Dermis blood vessel endothelial cell (primary cell): ENCODE measurements around the gene CHEK1. TPM values are rescaled to one million over a fixed set of nuclear protein-coding genes. Genes with fewer than 3 reads are reported as not detected.
"Not testable (repeated sequence)": the region's sequence is repeated elsewhere in the genome, so short reads cannot be mapped to it uniquely, and the experiment has no call there.

Experiments
- DNase-seq: peaks from one replicate; pipeline ENCODE4 v3.0.0; 2010
- total RNA-seq: library from RNA; depleted of rRNA; stranded (reverse); fragments of >200 nt; gene quantifications from 2 replicates; pipeline ENCODE4 v1.2.3, GENCODE V29; 2014

Gene CHEK1
- total RNA-seq = 20.1 and 45.7 TPM in 2 replicates

DNA sequence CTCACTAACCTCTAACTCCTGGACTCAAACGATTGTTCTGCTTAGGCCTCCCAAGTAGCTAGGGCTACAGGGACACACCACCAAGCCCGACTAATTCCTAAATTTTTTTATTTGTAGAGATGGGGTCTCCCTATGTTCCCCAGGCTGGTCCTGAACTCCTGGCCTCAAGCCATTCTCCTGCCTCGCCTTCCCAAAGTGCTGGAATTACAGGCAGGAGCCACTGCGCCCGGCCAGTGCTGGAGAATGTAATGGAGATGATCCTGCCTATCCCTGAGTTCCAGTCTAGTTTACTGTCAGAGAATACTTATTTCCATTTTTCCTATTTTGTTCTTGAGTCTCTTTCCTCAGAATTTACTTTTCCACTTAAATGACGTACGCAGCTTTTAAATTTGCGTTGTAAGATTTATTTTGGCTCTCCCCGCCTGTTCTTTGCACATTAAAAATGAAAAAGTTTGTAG, at the start of gene CHEK1:
TSS of gene CHEK1 (plus strand) at position 408 of the 458 bp plus-strand sequence. CDS start 1,606 bp downstream, outside the sequence.
- DNase-seq = no peak

DNA sequence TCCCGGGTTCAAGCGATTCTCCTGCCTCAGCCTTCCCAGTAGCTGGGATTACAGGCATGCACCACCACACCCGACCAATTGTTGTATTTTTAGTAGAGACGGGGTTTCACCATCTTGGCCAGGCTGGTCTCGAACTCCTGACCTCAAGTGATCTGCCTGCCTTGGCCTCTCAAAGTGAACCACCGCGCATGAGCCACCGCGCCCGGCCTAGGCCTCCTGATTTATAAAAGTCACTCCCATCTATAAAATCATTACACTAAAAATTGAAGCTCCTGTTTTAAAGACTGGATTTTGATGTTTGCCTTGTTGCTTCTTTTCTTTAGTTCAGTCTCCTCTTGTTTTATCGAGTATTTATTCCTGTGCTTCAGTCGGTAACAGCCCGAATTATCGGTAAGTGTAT, 47.8 kb upstream of the CHEK1 start:
- DNase-seq = not testable (repeated sequence)

DNA sequence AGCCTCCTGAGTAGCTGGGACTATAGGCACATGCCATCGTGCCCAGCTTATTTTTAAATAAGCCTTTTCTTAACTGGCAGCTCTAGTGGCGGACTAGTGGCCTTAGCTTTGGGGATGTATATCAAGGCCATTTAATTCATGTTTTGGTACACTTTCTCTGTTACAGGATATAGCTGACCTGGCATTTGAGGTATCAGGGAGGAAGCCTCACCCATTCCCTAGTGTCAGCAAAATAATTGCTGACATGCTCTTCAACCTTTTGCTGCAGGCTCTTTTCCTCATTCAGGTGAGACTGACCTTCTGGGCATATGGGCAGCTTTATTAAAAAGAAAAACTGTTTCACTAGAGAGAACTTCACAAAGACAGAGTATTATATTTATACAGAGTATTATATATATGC, 46.2 kb upstream of the CHEK1 start:
- DNase-seq = no peak

DNA sequence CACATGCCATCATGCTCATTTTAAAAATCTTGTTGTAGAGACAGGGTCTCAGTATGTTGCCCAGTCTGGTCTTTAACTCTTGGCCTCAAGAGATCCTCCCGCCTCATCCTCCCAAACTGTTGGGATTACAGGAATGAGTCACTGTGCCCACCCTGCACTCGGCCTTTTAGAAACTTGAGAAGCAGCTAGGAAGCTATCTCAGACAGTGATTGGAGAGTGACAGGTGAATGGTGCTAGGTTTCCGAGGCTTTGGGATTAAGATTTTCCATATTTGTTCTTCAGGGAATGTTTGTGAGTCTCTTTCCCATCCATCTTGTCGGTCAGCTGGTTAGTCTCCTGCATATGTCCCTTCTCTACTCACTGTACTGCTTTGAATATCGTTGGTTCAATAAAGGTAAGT, 45.2 kb upstream of the CHEK1 start:
- DNase-seq = no peak

DNA sequence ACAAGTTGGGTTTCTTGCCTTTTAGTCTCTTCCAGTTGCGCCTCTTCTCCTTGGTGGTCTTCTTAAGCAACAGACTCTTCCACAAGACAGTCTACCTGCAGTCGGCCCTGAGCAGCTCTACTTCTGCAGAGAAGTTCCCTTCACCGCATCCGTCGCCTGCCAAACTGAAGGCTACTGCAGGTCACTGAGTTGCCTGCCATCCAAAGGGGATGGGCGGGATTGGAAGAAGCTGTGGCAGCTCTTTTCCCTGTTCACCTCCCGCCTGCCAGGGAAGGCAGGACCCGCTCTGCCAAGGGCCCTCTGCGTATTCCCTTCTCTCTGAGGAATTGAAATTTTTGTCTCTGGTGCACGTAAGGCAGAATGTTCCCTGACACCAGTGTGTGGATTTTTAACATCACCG, 41.5 kb upstream of the CHEK1 start:
- no peak for DNase-seq

DNA sequence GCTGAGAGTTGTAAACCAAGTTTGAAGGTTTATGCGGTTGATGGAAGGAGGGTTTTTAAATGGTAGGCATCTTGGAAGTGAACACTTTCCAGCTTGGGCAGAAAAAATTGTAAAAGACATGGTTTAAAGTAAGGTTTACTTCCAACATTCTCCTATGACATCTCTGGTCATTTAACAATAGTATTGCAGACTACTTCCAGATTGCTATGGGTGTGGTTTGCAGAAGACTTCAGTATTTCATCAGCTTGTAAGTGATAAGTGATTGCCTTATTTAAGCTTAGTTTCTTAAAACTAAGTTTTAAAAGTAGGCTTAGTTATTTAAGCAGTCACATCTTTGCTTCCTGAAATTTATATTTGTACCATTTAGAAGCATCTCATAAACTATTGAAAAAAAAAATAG, 39.5 kb upstream of the CHEK1 start:
- DNase-seq = no peak

DNA sequence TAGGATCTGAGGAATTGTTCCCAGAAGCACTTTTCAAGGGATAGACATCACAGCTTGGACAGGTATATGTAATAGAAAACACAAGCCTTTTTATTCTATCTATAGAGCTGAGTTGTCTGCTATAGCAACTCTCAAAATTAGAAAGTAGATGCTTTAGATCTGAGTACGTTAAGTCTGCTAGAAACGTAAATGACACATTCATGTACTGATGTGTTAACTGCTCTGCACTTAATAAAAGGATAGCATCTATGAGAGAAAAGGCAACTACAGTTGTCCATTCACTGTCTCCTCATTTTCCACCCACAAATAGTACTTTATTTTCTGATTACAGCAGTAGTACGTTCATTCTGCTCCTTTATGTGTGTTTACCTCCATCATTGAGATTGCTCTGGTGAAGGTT, 38.3 kb upstream of the CHEK1 start:
- no peak for DNase-seq

DNA sequence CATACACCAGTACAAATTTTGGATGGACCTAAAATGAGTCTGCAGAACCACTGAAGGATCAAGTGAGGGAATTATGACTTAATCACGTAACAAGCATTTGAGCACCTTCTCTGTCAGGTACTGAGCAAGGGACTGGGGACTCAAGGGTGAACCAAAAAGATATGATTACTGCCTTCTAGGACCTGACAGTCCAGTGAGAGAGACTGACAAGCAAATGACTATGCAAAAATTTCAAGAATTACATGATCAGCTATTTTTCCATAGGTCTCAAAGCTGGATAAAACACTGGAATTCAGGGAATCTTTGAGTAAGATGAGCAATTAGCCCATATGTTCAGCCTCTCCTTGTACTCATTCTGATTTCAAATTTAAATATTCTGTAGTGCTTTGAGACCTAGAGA, 37.5 kb upstream of the CHEK1 start:
- no peak for DNase-seq

DNA sequence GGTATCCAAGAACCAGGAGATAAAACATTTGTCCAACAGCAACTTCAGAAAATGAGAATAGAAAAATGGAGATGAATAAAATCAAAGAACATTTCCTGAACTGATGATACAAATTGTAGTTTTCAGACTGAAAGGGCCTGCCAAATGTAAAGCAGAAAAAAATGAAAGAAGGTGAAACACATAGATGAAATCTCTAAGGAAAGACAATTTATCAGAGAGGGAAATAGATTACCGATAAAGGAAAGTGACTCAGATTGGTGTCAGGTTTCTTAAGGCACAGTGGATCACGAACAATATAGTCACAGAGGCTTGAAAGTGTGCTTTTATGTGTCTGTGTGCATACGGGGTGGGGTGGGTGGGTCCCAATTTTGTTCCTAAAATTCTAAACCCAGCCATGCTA, 36.5 kb upstream of the CHEK1 start:
- peak; percentile 48 for DNase-seq

DNA sequence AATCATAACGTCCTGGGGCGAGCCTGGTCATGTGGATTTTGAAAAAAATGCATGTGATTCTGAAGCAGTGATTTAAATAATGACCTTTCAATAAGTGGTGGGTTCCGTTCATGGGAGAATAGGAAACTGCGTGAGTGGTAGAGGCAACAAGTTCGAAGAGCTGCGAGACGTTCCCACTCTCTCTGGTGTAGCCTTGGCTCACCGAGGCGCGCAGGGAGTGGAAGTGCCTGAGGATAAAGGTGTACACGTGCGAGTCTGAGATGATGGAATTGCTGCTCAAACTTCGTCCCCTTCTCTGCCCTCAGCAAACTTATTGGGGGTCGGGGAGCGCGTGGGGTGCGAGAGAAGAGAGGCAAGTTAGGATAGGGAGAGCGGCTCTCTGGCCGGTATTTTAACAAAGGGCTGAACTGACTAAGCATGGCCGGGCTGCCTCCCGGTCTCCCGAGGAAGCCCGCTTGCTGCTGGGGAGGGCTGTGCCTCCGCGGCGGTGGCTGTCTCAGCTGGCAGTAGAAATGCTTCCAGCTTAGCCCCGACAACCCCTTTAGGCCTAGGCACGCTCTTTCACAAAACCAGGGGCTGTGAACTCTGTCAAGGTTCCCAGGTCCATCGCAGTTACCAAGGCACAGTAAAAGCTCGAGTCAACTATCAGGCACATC, 33.2 kb upstream of the CHEK1 start:
- DNase-seq = peak; percentile 57

DNA sequence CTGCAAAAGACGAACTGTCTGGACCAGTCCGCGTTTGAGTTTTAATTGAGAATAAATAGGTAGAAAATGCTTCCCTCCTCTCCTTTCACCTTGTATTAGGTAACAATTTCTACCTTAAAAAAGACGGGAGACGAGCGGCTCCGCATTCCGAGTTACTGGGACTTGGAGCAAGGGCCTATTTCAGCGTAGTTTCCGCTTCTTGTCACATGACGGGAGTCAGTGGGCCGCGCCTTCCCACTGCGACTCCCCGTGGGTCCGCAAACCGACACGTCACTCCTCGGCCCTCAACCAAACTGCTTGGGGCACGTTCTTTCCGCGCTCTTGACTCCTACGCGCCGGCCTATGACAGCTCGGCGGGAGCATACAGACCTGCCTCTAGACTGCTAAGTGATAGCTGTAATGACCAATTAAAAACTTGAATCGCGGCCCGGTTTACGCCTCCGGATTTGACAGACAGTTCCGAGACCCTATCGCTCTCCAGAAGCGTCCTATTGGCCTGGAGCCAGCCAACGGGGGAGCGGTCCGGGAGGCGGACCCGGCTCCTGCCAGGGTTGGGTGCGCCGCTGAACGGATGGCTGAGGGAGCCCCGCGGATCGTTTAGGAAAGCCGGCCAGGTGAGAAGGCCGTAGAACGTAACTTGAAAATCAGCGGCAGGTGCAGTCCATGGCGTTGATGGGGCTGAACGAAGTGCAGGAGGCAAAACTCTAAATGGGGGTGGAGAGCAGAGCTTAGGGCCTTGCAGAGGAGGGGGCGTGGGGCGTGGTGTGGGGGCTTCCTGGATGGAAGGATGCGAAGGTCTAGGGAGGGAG, 32.5 kb upstream of the CHEK1 start, which contains the start of gene STT3A:
TSS of gene STT3A (plus strand) at position 548 of the 809 bp plus-strand sequence. CDS start 3,064 bp downstream, outside the sequence.
- DNase-seq = peak; percentile 100

DNA sequence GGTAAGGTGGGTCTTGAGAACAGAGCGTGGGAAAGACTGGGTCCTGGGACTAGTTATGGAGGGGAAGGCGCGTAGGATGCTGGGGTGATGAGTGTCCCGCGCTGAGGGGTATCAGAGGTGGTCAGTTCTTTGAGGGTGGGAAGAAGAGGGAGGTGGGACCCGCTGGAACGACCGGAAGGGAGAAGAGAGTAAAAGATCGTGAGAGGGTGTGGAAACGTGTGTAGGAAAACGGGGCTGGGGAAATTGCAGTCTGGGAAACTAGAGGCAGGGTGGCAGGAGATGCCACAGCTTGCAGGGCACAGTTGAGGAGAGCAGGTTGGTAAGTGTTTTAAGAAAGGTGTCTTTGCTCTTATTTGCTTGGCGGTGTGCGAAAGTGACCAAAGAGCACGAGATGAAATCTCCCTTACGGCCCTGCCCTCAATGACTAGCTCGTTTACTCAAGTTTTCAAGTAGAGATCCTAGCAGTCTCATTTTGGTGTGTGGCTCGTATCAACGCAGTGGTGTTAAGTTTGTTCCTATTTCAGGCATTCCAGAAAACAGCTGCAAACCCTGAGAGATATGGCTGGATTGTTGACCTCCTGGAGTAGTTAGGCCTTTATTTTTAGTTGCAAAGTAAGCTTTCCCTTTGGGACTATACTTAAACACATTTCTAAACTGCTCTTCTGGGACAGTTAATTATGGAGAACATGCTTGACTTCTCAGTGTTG, 31.7 kb upstream of the CHEK1 start:
- peak; percentile 42 for DNase-seq

DNA sequence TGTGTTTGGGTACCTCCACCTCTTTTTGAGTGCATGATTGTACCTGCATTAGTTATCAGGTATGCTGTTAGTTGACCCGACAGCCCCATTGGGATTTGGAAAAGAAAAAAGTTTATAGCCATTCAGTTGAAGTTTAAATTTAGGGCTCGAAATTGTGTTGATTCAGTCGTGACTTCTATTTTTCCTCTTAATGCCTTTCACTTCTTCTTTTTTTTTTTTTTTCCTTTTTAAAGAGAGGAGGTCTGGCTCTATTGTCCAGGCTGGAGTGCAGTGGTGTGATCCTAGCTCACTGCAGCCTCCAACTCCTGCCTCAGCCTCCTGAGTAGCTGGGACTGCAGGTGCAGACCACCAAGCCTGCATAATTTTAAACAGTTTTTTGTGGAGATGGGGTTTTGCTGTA, 30.0 kb upstream of the CHEK1 start:
- DNase-seq = no peak

DNA sequence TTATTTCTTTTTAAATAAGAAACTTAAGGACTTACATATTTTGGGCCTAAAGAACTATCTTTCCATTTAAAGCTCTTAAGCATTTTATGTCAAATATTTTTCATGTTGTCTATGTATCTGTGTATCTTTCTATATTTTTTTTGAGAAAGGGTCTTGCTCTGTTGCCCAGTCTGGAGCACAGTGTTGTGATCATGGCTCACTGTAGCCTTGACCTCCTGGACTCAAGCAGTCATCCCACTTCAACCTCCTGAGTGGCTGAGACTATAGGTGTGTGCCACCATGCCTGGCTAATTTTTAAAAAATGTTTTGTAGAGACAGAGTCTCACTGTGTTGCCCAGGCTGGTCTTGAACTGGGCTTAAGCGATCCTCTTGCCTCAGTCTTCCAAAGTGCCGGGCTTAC, 24.3 kb upstream of the CHEK1 start:
- no peak for DNase-seq

DNA sequence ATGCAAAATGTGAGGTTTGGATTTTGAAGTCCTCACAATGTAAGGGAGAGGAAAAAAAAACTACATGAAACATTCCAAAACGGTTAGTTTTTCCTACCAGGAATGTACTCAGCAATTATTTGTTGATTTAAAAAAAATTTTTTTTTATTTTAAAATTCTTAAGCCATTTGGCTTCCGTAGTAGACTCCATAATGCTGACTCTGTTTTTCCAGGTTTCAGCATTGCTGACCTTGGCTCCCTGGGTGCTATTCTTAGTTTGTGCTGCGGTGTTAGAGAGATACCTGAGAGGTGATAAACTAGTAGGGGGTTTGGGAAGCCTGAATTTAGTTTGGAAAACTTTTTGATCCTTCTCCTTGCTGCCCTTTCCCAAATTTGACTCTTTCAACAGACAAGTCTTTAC, 21.8 kb upstream of the CHEK1 start:
- DNase-seq = no peak

DNA sequence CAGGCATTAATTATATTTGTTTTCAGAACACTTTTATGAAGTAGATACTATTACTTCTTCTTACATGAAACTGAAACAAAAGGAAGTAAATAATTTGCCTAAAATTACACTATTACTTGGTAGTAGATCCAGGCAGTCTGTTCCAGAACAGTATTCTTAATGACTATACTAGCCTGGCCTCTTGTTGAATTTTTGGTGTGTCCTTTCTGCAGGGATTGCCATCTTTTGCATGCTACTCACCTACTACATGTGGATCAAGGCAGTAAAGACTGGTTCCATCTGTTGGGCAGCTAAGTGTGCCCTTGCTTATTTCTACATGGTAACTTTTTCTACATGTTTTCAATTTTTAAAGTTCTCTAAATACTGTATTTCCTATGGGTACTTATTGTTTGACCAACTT, 19.5 kb upstream of the CHEK1 start:
- DNase-seq = no peak

DNA sequence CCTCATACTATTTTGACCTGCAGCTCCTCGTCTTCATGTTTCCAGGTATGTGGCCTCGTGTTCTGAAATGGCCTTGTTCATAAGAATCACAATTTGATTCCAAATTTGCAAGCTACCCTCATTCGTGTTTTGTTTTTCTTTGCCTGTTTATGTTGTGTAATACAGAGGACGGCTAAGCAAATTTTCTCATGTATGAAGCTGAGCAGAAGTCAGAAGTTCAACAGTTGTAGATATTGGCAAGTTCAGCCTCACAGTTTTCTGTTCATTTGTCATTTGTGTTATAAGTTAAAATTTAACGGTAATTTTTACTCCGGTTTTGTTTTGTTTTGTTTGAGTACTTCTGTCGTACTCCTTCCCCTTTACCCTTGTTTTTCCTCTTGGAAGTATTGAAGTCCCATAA, 15.4 kb upstream of the CHEK1 start:
- no peak for DNase-seq

DNA sequence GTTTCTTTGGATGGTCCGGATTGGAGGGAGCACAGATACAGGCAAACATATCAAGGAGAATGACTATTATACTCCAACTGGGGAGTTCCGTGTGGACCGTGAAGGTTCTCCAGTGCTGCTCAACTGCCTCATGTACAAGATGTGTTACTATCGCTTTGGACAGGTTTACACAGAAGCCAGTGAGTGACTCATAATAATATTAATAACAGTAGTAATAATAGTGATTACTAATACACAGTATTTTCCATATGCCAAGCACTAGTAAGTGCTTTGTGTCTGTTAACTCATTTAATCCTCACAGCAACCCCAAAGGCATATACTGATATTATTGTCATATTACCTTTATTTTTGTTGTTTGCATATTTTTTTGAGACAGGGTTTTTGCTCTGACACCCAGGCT, 6.6 kb upstream of the CHEK1 start:
- DNase-seq = no peak

DNA sequence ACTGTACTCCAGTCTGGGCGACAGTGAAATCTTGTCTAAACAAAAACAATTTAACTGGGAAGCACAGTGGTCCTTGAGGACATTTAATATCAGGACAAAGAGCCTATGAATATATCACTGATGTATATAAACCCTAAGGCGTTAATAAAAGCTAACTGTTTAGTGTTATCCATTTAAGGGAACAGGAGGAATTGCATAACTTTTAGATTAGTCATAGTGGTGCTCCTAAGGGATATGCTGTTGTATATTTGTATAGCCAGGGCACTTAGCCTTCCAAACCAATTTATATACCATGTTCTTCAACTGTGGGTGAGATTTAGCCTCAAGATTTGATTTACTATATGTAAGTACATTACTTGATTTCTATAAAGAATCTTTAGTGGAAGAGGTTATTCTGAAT, 3.0 kb upstream of the CHEK1 start:
- DNase-seq = peak; percentile 56

DNA sequence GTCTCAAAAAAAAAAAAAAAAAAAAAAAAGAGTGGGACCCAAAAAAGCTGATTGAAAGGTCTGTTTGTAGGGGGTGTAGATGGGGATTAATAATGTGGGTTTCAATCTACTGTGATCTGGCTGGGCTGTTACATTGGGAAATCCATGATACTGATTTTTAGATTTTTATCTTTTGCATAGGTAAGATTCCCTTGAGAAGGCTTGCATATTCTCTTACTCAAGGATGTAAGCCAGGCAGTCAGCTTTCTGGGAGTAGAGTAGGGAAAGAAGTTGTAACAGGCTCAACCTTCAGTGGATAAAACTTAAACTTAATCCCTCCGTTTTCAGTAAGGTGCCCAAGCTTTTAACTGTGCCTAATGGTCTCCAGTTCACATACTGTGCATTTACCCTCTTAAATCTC, 1.9 kb upstream of the CHEK1 start:
- DNase-seq = no peak

DNA sequence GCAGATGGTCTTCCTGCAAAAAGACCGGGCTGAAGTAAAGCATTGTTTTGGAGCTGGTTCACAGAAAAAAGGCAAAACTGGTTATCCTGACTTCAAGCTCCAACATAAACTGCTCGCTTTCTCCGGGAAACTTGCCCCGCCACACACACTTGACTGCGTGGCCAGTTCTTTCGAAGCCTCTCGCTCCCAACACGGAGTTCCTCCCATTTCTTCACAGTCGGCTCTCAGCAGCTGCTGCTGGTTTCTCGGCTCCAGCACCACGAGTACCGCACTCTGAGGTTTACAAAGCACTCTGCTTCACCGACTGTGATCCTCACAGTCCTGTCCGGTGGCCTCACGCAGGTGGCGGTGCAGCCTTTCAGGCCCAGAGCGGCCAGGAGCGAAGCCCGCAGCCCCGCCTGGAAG, 264 bp downstream of the CHEK1 start:
- no peak for DNase-seq

DNA sequence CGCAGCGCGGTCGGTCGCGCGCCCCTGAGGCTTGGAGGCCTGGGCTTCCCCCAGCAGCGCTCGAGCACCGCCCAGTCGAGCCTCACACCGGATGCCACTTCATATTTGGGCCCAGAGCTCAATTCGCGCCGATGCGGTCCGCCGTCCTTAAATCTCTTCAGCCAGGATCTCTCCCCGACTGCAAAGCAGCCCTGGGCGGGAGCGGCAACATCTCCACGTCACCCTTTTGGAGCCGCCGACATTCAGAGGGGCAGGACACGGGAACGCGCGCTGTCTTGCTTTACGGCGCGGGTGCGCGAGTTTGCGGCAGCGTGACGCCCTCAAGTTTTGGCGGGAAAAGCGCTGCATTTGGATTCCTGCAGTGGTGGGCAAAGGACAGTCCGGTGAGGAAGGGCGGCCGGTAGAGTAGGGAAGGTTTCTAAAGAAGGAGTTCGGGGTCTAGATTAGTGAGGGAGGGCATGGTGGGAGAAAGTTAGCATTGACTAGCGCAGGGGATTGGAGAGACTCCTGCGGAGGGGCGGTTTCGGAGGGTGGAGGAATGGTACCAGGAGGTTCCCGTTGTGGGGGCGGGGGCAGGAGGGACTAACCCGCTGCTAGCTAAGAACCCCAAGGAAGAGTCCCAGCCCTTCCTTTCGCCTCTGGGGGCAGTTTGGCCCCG, 796 bp downstream of the CHEK1 start:
- peak; percentile 94 for DNase-seq
